HL-60 (cell line): ENCODE measurements around the gene TMEM60.

Source experiments
- CTCF ChIP-seq: IDR thresholded peaks from one replicate; pipeline ENCODE4 v1.5.1; 2011; ENCODE audit warnings: low read length, control low read depth, inconsistent platforms; ENCODE audit not compliant: insufficient read depth
- POLR2AphosphoS5 ChIP-seq: IDR thresholded peaks from 2 replicates; pipeline ENCODE4 v1.6.1; 2012; ENCODE audit warnings: low read depth
- REST ChIP-seq: IDR thresholded peaks from 2 replicates; pipeline ENCODE4 v1.6.1; 2012; ENCODE audit warnings: low read depth; ENCODE audit not compliant: insufficient replicate concordance

GRCh38 chr7:77808517-77808916, 10.3 kb upstream of the TMEM60 start:
- TF ChIP-seq CTCF (no peak), POLR2AphosphoS5 (no peak), REST (no peak)
